SKM-1 treated with dmso at 0.1 percent for 144 hours (cell line): ENCODE results near the gene LMO4.
A peak's percentile ranks its signal among the peaks of the same experiment; 100 is the strongest.

Source experiments
- DNase-seq: peaks from one replicate; lab custom pipeline; 2025; ENCODE audit not compliant: unreplicated experiment; lab: John Stamatoyannopoulos, UW

The LMO4 gene, protein sequence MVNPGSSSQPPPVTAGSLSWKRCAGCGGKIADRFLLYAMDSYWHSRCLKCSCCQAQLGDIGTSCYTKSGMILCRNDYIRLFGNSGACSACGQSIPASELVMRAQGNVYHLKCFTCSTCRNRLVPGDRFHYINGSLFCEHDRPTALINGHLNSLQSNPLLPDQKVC

DNA sequence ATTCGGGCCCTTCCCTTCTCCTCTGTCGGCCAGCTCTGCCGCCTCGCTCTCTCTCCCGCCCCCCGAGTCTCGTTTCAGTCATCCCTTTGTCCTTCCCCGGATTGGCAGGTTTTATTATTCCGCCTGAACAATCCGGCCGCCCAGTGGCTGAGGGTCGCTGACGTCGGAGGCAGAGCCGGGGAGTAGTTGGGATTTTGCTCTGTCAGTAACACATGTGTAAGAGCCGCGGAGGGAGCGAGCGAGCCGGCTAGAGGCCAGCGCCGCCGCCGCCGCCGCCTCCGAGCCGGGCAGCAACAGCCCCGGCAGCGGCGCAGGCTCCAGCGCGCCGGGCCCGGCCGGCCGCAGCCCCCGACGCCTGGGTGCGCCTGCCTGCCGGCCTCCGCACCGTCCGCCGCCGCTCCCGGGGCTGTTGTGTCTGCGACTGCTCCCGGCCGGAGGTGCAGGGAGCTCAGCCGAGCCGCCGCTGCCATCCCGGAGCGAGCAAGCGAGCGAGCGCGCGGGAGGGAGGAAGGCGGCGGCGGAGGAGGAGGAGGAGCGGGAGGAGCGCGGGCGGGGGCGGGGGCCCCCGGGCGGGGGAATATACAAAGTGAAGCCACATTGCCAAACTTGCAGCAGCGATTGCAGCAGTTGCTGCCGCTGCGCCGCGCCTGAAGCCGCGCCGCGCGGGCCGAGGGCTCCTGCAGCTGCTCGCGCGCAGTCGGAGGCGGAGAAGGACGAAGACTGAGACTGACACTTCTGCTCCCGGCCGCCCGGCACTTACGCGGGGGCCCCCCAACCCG is at the start of gene LMO4:
LMO4 (plus strand) TSS at position 609 of the 779 bp plus-strand sequence. CDS start 3,136 bp downstream, outside the sequence.
- peak; percentile 98 for DNase-seq

DNA sequence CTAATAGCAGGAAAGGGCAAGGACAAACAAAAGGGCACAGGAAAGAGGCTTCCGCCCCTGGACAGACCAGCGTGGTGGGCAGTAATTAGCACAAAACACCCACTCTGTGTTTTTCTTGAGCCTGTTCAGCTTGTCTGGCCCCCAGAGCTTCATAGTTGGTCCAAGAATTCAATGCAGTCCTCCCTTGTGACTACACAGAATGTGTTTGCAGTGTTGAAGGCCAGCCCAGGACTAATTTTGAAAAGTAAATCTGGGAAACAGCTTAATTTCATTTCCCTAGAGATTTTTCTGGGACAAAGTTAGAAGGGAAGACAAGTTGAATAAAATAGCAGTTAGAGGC is 49.2 kb upstream of the LMO4 start:
- DNase-seq, result no peak

DNA sequence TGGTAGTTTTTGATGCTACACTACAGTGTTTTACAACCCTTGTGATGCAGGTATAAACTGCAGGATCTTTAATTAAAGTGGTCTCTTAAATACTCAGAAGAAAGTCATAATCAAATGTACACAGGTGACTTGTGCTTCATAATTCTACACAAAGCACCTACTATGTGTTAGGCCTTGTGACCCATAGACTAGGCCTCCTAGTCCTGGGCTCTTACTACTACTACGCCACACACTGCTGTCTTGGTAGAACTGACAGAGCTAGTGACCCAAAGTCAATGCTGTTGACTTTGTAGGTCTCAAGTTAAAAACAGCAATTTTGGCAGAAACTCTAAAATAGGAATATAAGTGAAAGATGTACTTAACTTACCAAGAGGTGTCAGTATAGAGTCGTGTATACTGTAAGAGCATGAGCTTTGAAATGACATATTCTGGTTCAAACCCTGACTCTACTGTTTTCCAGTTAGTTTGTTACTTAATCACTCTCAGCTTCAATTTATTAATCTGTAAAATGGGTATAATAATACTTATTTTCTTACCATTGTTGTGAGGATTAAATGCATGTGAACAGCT is 48.6 kb upstream of the LMO4 start:
- DNase-seq, result peak; percentile 41

DNA sequence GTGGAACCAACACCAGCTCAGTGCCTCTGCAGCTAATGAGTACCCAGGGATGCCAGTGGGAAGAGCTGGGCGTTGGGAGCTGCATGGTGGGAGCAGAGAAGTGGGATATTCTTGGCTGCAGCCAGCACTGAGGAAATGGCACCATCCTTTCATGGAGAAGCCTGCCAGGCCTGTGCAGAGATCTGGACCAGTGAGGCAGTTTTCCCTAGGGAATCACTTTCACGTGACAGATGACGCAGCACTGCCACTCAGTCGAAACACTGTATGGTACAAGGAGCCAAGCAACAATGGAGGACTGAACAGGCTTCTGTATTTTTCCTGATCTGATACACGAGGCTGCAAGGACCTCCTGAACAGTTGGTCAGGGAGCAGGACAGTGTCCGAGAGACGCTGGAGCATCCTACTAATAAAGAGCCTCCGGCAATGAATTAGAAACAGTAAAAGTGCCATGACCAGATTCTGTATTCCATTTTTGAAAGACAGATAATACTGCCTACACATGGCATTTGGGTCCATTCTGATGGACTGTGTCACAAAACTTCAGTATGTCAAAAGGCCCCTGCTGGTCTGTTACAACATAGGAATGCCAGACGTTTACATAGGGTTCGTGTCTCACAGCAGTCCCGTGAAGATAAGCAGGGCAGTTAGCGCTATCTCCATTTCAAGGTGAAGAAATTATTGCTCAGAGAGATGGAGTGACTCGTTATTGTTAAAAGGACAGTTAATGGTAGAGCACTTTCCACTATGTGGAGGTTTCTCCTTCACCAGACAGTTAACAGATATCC is 44.0 kb upstream of the LMO4 start:
- DNase-seq, result no peak

DNA sequence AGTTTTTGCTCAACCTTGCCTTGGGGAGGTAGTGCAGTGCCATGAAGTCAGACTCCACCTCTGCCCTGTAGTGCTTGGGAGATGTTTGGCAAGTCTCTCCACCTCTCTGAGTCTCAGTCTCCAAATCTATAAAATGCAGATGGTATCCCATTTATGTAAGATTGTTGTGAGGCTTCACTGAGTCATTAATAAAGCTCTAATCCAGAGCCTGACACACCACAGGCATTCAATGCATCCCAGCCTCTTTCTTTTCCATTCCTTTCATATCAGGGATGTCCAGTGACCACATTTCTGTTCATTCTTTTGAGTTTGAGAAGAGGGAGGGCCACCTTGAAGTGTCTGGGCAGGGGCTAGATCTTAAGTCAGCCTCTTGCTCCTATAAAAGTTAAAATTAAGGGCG is 37.6 kb upstream of the LMO4 start:
- no peak for DNase-seq

DNA sequence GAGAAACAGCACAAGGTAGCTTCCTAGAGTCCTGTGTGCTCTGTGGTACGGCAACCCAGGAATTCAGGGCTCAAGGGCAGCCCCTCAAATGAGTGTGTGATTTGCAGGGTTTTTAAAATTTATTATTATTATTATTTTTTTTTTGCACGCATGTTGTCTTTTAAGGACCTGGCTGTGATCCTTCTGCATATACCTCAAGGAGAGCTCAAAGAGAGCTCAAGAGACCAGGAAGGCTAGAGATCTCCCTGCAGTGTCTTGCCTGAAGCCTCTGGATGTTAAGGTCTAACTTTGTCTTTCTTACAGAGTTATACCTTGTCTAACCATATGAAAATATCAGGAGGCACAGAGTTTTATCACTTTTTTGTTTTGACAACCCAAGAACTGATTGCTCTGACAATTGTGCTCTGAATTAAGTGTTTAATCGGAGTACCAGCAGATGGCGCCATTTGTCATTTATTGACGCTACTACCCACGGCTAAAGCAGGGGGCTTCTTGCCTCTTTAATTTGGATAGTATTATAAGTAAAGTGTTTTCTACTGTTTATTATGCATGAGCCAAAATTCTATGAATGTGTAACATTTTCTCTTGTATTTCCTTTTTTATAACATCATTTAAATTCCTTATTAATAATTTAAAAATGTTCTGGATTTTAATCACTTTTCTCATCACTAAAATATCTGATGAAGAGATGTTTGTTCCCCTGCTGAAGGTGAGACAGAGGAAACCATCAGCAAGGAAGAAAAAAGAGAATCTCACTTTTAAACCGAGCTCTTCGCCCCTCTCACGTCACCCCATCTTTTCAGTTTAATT is 35.8 kb upstream of the LMO4 start:
- peak; percentile 32 for DNase-seq

DNA sequence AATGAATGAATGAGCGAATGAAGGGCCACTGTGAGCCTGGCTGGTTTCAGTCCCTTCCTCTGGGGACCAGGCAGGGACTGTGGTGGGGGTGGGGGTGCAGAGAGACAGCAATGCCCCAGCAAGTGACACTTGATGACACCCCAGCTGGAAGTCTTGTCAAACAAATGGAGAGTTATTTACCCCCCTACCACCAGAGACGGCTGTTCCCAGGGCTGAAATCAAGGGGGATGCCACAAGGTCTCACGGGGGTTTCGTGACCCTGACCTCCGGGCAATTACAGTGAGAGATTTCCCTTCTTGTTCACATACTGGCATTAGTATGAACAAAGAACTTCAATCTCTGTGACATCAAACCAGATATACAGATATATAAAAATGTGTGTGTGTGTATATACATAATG is 34.0 kb upstream of the LMO4 start:
- DNase-seq, result no peak

DNA sequence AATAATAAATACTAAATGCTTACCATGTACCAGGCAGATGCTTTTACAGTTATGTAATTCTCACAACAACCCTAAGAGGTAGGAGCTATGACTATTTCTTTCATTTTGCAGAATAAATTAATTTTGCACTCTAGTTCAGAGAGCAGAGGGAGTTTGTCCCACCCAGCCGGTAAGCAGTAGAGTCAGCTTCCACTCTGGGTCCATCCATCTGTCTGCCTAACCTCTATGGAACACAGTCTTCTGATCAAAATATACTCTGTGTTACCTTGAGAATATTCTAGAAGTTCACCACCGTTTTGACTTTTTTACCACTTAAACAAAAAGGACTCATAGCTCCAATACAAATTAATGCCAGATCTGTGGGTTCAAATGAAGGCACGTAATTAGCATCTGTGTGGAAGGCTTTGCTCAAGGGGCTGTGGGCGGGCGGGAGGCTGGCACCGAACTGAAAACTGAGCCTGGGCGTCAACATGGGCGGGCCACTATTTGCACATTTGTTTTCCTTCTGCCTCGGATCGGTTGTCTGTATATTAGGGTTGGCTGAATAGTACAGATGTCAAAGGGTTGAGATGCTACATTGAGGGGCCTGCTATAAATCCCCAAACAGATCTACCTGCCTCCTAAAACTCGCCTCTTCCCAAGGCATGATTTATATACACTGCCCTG is 33.1 kb upstream of the LMO4 start:
- no peak for DNase-seq

DNA sequence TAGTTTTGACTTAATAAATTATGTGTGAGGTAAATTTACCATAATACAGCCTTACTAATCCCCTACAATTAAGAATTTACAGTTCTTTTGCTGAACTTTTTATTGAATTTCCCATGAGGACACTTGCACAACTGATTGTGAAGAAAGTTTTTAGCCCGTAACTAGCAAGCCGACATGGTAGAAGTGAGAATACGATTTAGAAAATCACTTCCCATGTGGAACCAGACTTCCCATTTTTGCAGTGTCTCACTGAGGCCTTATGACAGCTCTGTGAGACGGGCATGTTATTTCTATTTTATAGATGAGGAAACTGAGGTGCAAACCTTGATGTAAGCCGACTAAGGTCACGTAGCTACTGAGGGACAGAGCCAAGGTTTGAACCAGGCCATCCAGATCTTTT is 32.5 kb upstream of the LMO4 start:
- no peak for DNase-seq

DNA sequence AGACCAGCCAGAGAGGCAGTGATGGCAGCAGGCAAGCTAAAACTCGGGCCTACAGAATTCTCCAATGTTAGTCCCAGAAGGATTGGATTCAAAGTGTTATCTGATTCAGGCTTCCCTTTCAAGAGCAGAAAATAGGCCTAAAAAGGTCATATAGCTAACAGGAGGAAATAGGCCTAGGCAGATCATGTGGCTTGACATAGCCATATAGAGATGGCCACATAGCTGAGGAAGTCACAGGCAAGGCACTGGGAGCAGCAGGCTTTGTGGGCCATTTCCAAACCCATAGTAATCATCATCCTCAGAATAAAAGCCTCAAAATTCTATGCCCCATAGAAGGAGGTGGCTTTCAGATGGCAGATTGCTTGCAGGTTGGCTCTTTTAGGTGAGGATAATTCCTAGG is 29.0 kb upstream of the LMO4 start:
- no peak for DNase-seq

DNA sequence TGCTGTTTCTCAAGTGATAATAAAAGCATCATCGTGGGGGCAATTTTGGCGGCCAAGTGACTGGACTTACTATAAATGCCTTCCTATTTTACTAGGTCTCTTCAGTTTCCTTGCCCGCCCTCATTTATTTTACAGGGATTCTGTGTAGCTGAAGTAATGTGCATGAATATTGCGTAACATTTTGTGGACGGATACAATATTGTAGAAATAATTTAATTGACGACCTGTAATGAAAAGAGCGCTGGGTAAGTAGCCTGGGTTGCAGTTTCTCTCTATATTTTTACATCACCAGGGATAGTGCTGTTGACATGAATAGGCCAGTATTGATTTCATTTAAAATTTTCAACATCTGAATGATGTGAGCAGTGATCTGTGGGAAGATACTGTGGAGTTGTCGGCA is 28.1 kb upstream of the LMO4 start:
- DNase-seq, result no peak

DNA sequence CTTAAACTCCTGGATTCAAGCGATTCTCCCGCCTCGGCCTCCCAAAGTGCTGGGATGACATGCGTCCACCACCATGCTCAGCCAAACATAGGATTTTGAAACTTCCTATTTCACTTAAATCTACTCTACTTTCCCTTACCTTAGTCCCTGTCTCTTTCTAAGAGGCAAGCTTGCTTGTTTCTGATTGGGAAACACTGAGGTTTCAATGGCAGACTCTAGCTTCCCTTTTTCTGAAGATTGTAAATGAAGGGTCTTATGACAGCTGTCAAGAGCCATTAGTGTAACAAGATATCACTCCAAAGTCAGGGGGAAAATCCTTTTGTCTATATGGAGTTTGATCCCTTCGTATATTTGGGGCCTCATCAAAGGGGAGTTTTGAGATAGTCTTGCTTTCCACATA is 23.5 kb upstream of the LMO4 start:
- peak; percentile 92 for DNase-seq

DNA sequence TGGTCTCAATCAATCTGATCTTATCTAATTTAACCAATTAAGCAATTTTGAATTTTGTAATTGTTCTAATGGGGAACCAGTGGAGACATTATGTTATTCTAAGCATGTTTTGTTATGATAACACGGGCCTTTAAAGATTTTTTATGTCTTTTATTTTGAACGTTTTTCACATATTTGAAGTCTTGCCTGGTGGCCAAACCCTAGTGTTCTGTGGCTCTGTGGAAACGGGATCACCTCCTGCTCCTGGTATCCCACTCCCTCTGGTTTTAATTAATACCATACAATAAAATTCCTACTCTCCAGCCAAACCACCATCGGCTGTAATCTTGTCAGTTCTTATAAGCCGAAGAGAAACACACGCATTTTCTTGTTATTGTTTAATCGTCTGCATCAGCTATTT is 22.9 kb upstream of the LMO4 start:
- no peak for DNase-seq

DNA sequence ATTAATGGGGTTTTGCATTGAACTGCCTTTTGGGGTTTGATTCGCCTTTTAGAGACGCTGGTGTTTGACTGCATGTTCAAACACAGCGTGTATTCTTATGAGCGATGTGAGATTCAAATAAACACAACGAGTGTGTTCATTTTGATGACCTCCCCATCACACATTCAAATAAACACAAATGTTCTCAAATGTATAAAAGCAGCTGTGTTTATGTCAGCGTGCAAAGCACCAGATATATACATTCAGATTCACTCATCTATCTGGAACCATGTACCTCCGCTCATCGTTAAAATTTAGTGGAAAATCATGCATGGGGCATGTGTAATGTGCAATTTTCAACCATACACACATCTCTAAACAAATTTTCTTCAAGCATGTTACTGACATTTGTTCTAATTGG is 21.4 kb upstream of the LMO4 start:
- no peak for DNase-seq

DNA sequence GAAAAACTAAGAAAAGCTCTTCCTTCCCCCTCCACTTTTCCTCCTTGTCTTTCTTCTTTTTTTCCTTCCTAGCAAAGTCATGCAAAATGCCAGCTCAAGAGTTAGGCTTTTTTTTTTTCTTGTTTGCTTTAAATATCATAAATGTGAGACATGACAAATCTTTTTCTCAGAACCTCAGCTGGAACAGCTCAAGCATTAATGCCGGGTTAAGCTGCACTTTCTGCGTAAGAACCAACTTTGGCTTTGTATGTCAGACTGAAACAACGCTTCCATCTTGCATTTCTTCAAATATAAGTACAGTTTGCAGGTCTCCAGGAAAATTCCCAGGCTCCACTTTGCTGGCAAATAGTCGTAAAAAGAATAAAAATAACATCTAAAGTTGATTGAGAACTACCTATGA is 20.7 kb upstream of the LMO4 start:
- no peak for DNase-seq

DNA sequence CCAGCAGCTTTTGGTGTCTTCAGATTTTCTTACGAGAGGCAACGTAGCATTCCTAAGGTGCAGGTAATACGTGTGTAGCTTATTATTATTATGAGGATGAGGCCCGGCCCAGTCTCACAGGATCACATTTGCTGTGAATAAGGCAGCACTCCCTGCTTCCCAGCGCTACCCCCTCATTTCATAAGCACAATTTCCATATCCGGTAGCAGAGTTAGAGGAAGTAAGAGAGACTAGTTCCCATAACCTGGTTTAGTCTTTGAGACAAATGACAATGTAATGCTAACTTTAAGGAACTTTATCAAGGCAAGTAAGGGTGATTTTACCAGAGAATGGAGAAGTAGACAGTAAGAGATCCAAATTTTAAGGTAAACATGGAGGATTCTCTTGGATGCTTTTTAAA is 14.6 kb upstream of the LMO4 start:
- DNase-seq, result peak; percentile 77

DNA sequence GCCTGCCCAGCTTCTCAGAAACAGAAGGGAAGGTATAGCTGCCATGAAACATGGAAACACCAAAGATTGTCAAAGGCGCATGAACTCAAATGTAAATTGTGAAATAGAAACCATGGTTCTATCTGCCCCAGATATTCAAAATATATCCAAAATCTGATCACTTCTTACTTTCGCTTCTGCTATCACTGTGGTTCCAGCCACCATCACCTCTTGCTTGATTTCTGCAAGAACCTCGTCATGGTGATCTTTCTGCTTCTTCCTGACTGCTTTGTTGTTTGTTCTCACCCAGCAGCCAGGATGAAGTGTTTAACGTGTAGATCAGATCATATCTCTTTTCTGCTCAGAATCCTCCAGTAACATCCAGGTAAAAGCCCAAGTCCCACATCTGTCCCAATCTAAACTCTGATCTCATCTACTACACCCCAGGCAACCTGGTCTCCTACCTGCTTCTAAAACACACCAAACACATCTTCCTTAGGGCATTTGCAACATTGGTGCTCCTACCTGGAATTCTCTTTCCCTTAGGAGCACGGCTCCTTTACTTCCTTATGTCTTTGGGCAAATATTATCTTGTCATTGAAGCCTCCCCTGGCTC is 10.5 kb upstream of the LMO4 start:
- DNase-seq, result no peak

DNA sequence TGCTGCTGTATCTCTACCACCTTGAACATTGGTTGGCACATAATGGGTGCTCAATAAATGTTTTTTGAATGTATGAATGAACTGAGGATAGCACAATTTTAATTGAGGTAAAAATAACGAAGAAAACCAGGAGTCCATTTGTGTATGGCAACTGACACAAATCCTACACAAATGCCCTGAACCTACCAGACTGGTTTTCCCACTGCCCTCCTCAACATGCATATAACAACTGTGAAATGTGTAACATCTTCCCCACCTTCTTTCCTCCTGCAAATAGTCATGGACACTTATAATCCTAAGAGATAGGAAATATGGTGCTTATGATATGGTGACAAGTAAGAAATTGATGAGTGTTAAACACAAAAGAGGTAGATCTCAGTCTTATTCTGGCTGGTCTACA is 9.9 kb upstream of the LMO4 start:
- no peak for DNase-seq

DNA sequence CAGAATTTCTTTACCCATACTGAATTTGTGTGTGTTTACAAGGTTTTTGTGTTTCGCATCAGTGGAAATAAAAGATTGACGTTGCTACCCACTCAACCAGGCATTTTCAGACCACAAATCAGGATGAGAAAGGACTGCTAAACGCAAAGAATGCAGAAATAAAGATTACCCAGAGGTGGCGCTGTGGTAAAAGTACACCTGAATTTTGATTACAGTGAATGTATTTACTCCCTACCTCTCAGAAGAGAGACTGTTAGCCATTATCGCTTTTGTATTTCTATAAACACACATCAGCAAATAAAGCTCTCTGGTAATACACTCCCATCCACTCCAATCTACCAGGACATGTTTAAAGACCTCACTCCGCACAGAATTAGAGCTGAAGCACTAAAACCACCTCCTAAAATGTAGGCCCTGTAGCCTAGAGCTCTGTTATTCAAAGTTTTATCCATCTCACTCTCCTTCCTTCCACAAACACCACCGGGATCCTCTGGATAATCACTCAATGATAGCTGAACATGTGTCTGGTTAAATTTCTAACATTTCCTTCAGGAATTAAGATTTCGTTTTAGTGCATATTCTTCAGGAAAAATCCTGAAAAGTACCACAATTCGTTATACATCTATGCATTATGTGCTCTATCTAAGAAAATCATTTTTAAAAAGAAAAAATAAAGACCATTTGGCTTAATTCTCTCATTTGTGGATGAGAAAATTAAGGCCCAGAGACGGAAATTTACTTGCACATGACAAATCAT is 2.5 kb upstream of the LMO4 start:
- DNase-seq, result peak; percentile 54
